ENCODE measurements around the gene IL3.

- no peak for TF ChIP-seq CTCF (IDR thresholded peaks at IDR 0.05; ENCODE audit: poor library complexity)
- TF ChIP-seq EZH2phosphoT487 (IDR thresholded peaks at IDR 0.05; ENCODE audit: low read depth, severe bottlenecking, unreplicated experiment) = no peak
- TF ChIP-seq EZH2 (IDR thresholded peaks at IDR 0.05; ENCODE audit: borderline replicate concordance) = no peak
Observed at GRCh38 chr5:132026516-132027008, 33.9 kb upstream of the IL3 start.

All from hepatocyte (in vitro differentiated cells).